Small intestine (tissue), 7 donors: ENCODE data around the gene IL4R. TPM values are rescaled to one million over a fixed set of nuclear protein-coding genes. Genes with fewer than 3 reads are reported as not detected.

ENCODE experiments used
- DNase-seq, 2 donors: peaks; one replicate each; pipeline versions ENCODE4 v3.0.0 to v3.0.0-alpha.2; 2013
- FAIRE-seq: peaks from 2 replicates; lab custom pipeline; 2012; peaks lifted over from hg19 to GRCh38; lab: Jason Lieb, UNC
- H3K27ac ChIP-seq, 3 donors: one replicate each; pipeline ENCODE4 v1.5.1; 2013; ENCODE audit warnings: low read length in 2 of 3, mild to moderate bottlenecking in 2 of 3, control low read depth in 1 of 3, inconsistent platforms in 1 of 3, low read depth in 1 of 3, moderate library complexity in 1 of 3
- H3K27me3 ChIP-seq, 3 donors: one replicate each; pipeline ENCODE4 v1.6.1; 2013; ENCODE audit warnings: low read length in 3 of 3, inconsistent platforms in 1 of 3; ENCODE audit not compliant: control insufficient read depth in 3 of 3, insufficient read depth in 3 of 3
- H3K36me3 ChIP-seq, 3 donors: one replicate each; pipeline ENCODE4 v1.6.1; 2013; ENCODE audit warnings: low read length in 3 of 3, inconsistent platforms in 1 of 3, low read depth in 1 of 3, mild to moderate bottlenecking in 1 of 3, moderate library complexity in 1 of 3; ENCODE audit not compliant: control insufficient read depth in 3 of 3, insufficient read depth in 2 of 3
- H3K4me1 ChIP-seq, 3 donors: one replicate each; pipeline ENCODE4 v1.6.1; 2013; ENCODE audit warnings: low read length in 2 of 3, inconsistent platforms in 1 of 3, low read depth in 1 of 3, mild to moderate bottlenecking in 1 of 3, moderate library complexity in 1 of 3; ENCODE audit not compliant: control insufficient read depth in 3 of 3, insufficient read depth in 2 of 3
- H3K4me3 ChIP-seq, 3 donors: one replicate each; pipeline ENCODE4 v1.5.1; 2013; ENCODE audit warnings: low read length in 3 of 3, control low read depth in 1 of 3, inconsistent platforms in 1 of 3, low read depth in 1 of 3, mild to moderate bottlenecking in 1 of 3, moderate library complexity in 1 of 3
- H3K9me3 ChIP-seq, 2 donors: one replicate each; pipeline ENCODE4 v1.6.1; 2013; ENCODE audit warnings: low read depth in 1 of 2, low read length in 1 of 2; ENCODE audit not compliant: control insufficient read depth in 2 of 2, insufficient read depth in 1 of 2
- WGBS, 3 donors: extraction: QIAGEN DNeasy Blood & Tissue Kit; methylation state at CpG; one replicate each; pipeline ENCODE4 v1.1.7; 2013; 5-methylcytosine and 5-hydroxymethylcytosine counted together
- polyA plus RNA-seq, 4 donors: library from polyadenylated mRNA; stranded (reverse) in 3 of 4; unstranded in 1 of 4; fragments of 200-250 nt in 3 of 4; fragments of 120-200 nt in 1 of 4; gene quantifications; one replicate each; pipeline versions ENCODE4 v1.2.1 to v1.2.3, GENCODE V29; 2013
- donor health status: healthy with polysubstance abuse.
- donor health status: control.
- donor health status: control.
- donor health status: Bipolar disorder and iron deficiency.
- donor health status: healthy.

Gene IL4R
- polyA plus RNA-seq, 4 donors, result 28.1 to 32.7 (median 30.4) TPM

DNA sequence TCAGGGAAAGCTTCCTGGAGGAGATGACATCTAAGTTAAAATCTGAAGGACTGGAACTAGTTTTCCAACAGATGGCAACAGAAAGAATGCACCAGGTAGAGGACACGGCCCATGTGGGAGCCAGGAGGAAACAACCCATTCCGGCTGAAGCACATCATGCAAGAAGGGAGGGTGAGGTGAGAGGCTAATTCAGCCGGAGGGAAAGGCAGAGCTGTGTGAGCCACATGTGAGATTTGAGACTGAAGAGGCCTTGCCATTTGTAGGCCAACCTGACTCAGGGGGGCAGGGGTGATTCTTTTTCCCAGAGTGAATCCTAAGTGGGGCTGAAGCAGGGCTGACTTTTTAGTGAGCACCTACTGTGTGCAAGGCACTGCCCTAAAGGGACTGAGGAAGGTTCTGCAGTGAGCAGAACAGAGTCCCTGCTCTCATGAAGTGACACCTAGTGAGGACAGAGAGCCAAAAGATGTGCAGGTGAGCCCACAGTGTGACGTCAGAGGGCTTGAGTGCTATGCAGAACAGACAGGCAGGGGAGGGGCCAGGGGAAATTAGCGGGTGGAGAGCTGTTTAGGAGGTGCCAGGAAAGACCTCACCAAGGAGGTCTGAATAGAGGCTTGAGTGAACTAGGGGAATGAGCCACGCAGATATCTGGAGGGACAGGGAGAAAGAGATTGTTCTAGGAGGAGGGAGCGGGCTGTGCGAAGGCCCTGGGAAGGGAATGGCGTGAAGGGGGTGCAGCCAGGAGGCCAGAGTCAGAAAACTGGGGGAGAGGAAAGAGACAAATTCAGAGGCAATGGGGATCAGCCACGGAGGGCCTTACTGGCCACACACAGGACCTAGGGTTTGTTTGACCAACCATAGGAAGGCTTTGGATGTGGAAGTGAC lies 68.4 kb downstream of the IL4R start:
- no peak for DNase-seq
- WGBS, 3 donors, result 68 to 82% (median 79%) methylated on average over 10 of the region's 10 CpGs
- no peak for FAIRE-seq

GRCh38 chr16:27383556-27384243 lies 69.9 kb downstream of the IL4R start:
- 69 to 74% (median 70%) methylated on average over 15 of the region's 15 CpGs for WGBS, 3 donors
- DNase-seq (no peak), FAIRE-seq (no peak)
- H3K36me3 ChIP-seq, result no peaks in the 10 kb centered on the region
- H3K4me1 ChIP-seq, result no peaks in the 10 kb centered on the region
- no peak overlapping the region for H3K4me3 ChIP-seq
- no peak overlapping the region for H3K27ac ChIP-seq
- H3K27me3 ChIP-seq, result no peaks in the 10 kb centered on the region
- peaks cover 0 to 5% of the 10 kb centered on the region in 2 donors for H3K9me3 ChIP-seq

More for the DNA sequence above, 68.4 kb downstream of the IL4R start:
- Histone ChIP-seq H3K4me3 (no peak overlapping the region), H3K9me3 (peaks cover 0 to 5% of the 10 kb centered on the region in 2 donors), H3K4me1 (no peaks in the 10 kb centered on the region), H3K27ac (no peak overlapping the region), H3K27me3 (no peaks in the 10 kb centered on the region), H3K36me3 (no peaks in the 10 kb centered on the region)

DNA sequence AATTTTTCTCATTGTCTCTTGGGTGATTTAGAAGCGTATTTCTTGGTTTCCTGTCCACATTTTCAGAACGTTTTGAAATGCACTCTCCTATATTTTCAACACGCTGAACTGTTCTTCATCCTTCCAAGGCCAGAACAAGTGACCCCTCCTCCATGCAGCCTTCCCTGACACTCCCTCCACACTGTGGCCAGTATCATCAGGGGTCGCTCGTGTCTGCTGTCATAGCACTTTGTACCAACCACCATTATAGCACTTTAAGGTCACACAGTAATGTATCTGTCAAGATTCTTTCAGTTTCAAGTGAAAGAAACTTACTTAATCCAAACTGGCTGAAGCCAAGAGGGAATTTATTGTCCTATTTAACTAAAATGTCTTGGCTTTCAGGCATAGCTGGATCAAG lies 70.7 kb downstream of the IL4R start:
- Histone ChIP-seq H3K36me3 (no peaks in the 10 kb centered on the region), H3K4me1 (no peaks in the 10 kb centered on the region), H3K4me3 (no peak overlapping the region), H3K27me3 (no peaks in the 10 kb centered on the region), H3K27ac (no peak overlapping the region), H3K9me3 (peaks cover 0 to 7% of the 10 kb centered on the region in 2 donors)
- DNase-seq (no peak), FAIRE-seq (no peak)
- WGBS, 3 donors, result 62 to 72% (median 64%) methylated on average over 5 of the region's 5 CpGs

DNA sequence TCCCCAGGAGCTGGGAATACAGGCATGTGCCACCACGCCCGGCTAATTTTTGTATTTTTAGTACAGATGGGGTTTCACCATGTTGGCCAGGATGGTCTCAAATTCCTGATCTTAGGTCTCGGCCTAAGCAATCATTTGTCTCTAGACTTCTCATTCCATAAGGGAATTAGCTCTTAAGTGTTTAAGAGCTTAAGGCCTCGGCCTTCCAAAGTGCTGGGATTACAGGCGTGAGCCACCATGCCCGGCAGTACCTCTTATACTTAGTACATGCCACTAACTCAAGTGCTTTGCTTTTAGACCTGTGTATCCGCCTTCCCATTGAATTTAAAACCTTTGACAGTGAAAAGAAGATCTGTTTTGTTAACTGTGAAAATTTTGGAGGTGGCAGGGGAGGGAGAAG lies 71.6 kb downstream of the IL4R start:
- Histone ChIP-seq H3K36me3 (no peaks in the 10 kb centered on the region), H3K4me3 (no peak overlapping the region), H3K9me3 (peaks cover 0 to 7% of the 10 kb centered on the region in 2 donors), H3K27ac (no peak overlapping the region), H3K27me3 (no peaks in the 10 kb centered on the region), H3K4me1 (no peaks in the 10 kb centered on the region)
- 85 to 91% (median 89%) methylated on average over 7 of the region's 7 CpGs for WGBS, 3 donors
- FAIRE-seq (no peak), DNase-seq (no peak)

- WGBS, 3 donors, result 69 to 83% (median 79%) methylated on average over 4 of the region's 4 CpGs
- FAIRE-seq, result no peak
- Histone ChIP-seq H3K27ac (no peak overlapping the region), H3K27me3 (no peaks in the 10 kb centered on the region), H3K36me3 (no peaks in the 10 kb centered on the region), H3K9me3 (peaks cover 0 to 7% of the 10 kb centered on the region in 2 donors), H3K4me3 (no peak overlapping the region), H3K4me1 (no peaks in the 10 kb centered on the region)
- no peak for DNase-seq
Observed at GRCh38 chr16:27386674-27387073, 72.9 kb downstream of the IL4R start.

- Histone ChIP-seq H3K36me3 (no peaks in the 10 kb centered on the region), H3K4me1 (no peaks in the 10 kb centered on the region), H3K4me3 (no peak overlapping the region), H3K9me3 (peaks cover 0 to 7% of the 10 kb centered on the region in 2 donors), H3K27ac (no peak overlapping the region), H3K27me3 (no peaks in the 10 kb centered on the region)
- DNase-seq (no peak), FAIRE-seq (no peak)
- WGBS, 3 donors, result 70 to 86% (median 71%) methylated on average over 1 of the region's 1 CpG
Observed at GRCh38 chr16:27387724-27388123, 74.0 kb downstream of the IL4R start.

DNA sequence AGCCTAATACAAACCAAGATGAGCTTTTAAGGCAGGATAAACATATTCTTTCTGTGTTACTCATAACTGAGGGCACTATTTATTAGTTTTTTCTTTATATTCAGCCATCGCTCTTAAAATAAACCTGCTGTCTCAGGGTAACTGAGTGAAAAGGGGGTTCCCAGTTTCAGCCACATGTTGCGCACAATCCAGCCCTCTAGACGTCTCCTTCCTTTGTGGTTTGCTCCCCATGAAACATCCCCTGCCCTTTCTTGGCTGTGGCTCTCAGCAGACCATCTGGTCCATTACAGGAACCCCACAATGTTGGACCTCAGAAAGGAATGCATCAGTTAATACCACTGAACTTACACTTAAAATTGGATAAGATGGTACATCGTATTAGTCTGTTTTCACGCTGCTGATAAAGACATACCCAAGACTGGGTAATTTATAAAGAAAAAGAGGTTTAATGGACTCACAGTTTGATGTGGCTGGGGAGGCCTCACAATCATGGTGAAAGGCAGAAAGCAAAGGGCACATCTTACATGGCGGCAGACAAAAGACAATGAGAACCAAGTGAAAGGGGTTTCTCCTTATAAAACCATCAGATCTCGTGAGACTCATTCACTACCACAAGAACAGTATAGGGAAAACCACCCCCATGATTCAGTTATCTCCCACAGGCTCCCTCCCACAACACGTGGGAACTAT lies 75.6 kb downstream of the IL4R start:
- FAIRE-seq, result no peak
- Histone ChIP-seq H3K27me3 (no peaks in the 10 kb centered on the region), H3K27ac (no peak overlapping the region), H3K4me3 (no peak overlapping the region), H3K36me3 (no peaks in the 10 kb centered on the region), H3K9me3 (peaks cover 0 to 7% of the 10 kb centered on the region in 2 donors), H3K4me1 (no peaks in the 10 kb centered on the region)
- WGBS, 3 donors, result 77 to 81% (median 78%) methylated on average over 8 of the region's 8 CpGs
- DNase-seq, result no peak

GRCh38 chr16:27390151-27390550 lies 76.4 kb downstream of the IL4R start:
- Histone ChIP-seq H3K27ac (no peak overlapping the region), H3K36me3 (no peaks in the 10 kb centered on the region), H3K4me3 (no peak overlapping the region), H3K4me1 (no peaks in the 10 kb centered on the region), H3K9me3 (peaks cover 0 to 7% of the 10 kb centered on the region in 2 donors), H3K27me3 (no peaks in the 10 kb centered on the region)
- FAIRE-seq, result no peak
- no peak for DNase-seq
